ENCODE measurements around the gene EFNA5.

DNA sequence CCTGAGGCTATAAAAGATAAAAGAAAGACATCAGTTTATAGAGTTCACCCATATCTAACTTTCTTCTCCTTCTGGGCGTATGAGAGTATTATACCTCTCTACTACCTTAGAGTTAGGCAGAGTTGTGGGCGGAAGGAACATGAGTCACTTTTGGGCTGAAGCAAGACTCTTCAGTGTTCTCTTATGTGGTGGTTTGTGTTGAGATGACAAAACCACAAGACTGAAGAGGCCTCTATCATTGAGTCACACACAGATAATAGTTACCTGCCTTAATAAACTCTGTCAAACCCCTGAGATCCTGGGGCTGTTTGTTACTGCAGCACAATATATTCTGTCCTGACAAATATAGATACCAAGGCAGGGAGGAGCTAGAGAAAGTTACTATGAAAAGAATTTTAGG, 184.2 kb downstream of the EFNA5 start:
- TF ChIP-seq EZH2 (IDR thresholded peaks at IDR 0.05; ENCODE audit: low read depth, unreplicated experiment): no peak
- TF ChIP-seq, protein P1, sequence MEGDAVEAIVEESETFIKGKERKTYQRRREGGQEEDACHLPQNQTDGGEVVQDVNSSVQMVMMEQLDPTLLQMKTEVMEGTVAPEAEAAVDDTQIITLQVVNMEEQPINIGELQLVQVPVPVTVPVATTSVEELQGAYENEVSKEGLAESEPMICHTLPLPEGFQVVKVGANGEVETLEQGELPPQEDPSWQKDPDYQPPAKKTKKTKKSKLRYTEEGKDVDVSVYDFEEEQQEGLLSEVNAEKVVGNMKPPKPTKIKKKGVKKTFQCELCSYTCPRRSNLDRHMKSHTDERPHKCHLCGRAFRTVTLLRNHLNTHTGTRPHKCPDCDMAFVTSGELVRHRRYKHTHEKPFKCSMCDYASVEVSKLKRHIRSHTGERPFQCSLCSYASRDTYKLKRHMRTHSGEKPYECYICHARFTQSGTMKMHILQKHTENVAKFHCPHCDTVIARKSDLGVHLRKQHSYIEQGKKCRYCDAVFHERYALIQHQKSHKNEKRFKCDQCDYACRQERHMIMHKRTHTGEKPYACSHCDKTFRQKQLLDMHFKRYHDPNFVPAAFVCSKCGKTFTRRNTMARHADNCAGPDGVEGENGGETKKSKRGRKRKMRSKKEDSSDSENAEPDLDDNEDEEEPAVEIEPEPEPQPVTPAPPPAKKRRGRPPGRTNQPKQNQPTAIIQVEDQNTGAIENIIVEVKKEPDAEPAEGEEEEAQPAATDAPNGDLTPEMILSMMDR (conservative IDR thresholded peaks at IDR 0.05; ENCODE audit: low read depth in 2 of 2): no peak
- no peak for TF ChIP-seq NANOG (IDR thresholded peaks at IDR 0.05; ENCODE audit: borderline replicate concordance)
- no peak for TF ChIP-seq EZH2phosphoT487 (IDR thresholded peaks at IDR 0.05; ENCODE audit: unreplicated experiment)
- no peak for TF ChIP-seq REST (IDR thresholded peaks at IDR 0.05; ENCODE audit: unreplicated experiment)
- no peak for TF ChIP-seq CREB1 (CRISPR knock-in tag; IDR thresholded peaks at IDR 0.05; ENCODE audit: low read depth)
- no peak for TF ChIP-seq POLR2AphosphoS5 (IDR thresholded peaks at IDR 0.05; ENCODE audit: low read depth)
